Activated naive CD4-positive, alpha-beta T cell (primary cell): Measurements from ENCODE around the gene SLC9A7.

Experiments
- DNase-seq, 4 experiments: peaks; one replicate each; lab custom pipeline; 2025; lab: John Stamatoyannopoulos, UW

The SLC9A7 gene

GRCh38 chrX:46647251-46647650 lies 111.7 kb downstream of the SLC9A7 start:
- no peak for DNase-seq

- no peak for DNase-seq
Measured at GRCh38 chrX:46645614-46646013, 113.3 kb downstream of the SLC9A7 start.

- no peak for DNase-seq
Measured at GRCh38 chrX:46643636-46644035, 115.3 kb downstream of the SLC9A7 start.

- DNase-seq: no peak
Measured at GRCh38 chrX:46642145-46642544, 116.8 kb downstream of the SLC9A7 start.

- DNase-seq: no peak
Measured at GRCh38 chrX:46637938-46638337, 121.0 kb downstream of the SLC9A7 start.

- no peak for DNase-seq
Measured at GRCh38 chrX:46636223-46636622, 122.7 kb downstream of the SLC9A7 start.

GRCh38 chrX:46635186-46635585 lies 123.7 kb downstream of the SLC9A7 start:
- DNase-seq: no peak

DNA sequence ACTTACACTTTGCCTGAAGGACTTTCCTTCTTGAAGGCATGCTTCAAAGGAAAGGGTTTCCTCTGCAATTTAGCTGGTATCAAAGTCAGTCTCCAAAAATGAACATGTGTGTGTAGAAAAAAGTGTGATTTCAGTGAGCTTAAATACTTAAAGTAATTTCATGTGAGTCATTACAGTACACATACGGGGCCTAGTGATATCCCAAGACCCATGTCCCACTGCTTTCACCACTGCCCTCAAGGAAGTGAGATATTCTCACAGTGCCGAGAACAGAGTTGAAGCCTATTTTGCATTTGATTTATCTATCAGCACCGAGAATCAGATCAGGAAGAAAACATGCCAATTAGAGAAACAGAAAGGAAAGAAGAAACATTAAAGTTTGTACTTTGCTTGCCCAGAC lies 124.3 kb downstream of the SLC9A7 start:
- DNase-seq: no peak

- DNase-seq: no peak
Measured at GRCh38 chrX:46630141-46630540, 128.8 kb downstream of the SLC9A7 start.

DNA sequence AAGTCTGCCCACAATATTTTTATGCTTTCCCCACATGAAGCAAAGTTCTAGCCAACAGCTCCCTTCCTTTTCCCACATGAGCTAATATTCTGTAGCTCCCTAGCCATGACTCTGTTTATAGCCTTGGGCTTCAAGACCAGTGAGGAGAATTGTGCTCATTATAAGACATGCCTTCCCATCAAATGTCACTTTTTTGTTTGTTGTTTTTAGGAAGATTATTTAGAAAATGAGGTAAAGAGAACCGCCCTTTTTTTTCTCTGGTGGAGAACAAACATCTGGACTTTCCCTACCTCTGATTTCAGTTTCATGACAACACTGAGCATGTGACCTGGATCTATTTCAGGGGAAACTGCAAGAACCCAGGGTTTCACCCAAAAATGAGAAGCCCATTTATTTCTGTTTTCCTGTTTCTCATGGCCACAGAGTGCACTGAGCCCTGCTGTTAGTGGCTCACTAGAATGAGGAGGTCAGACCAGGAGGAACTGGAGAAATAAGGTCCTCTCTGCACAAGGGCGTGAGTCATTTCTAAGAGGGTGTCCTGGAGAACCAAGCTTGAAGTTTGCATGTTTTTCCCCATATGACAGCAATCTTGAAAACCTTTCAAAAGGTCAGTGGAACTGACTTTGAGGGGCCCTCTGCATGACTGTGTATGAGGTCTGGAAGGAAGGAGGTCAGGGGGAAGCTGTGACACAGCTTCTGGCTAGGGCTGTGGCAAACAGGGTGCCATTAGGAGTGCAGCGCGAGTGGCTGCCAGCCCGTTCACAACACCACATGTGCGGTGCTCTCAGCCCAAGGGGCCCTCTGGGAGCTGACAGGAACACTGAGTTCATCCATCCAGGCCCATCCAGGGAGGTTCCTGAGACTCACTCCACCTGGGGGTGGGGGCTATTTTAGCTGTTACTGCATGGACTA lies 130.2 kb downstream of the SLC9A7 start:
- no peak for DNase-seq

DNA sequence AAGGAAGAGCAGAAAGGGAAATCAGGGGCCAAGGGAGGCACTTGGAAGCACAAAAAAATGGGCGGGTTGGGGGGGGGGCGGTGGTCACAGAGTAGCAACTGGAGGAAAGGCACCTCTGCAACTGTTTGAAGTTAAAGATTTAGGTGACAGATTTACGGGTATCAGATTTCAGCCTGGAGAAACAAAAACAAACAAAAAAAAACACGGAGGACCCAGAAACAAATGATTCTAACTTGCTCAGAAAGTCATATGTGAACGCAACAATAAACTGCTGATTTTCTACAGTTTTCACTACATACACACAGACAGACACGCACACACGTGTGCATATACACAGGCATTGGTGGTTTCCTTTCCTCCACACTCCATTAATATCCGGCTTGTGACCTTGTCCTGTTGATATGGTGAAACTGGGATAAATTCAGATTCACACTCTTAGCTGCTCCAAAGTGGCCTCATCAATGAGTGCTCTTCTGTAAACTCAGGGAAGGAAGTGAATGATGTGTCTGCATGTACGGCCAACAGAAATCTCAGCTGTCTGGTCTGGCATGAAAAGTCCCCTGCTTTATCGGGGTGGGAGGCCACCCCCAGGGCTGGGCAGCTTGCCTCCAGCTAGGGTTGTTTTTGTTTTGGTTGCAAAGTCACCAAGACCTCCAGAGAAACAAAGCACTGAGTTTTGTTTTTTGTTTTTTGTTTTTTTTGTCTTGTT lies 131.1 kb downstream of the SLC9A7 start:
- DNase-seq: no peak

DNA sequence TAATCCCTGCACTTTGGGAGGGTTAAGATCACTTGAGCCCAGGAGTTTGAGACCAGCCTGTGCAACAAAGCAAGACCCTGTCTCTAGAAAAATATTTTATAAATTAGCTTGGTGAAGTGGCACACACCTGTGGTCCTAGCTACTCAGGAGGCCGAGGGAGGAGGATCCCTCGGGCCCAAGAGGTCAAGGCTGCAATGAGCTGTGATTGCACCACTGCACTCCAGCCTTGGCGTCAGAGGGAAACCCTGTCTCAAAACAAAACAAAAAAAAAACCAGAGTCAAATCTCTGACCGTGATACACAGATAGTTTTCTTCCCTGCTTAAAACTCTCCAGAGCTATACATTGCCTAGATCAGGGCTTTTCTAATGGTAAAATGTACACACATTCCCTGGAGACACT lies 131.9 kb downstream of the SLC9A7 start:
- no peak for DNase-seq

DNA sequence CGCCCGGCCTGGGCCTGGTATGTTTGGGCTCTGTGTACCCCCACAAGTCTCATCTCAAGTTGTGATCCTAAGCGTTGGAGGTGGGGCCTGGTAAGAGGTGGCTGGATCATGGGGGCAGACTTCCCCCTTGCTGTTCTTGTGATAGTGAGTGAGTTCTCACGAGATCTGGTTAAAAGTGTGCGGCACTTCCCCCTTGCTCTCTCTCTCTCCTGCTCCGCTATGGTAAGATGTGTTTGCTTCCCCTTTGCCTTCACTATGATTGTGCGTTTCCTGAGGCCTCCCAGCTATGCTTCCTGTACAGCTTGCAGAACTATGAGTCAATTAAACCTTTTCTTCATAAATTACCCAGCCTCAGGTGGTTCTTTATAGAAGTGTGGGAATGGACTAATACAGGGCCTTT lies 132.4 kb downstream of the SLC9A7 start:
- no peak for DNase-seq

DNA sequence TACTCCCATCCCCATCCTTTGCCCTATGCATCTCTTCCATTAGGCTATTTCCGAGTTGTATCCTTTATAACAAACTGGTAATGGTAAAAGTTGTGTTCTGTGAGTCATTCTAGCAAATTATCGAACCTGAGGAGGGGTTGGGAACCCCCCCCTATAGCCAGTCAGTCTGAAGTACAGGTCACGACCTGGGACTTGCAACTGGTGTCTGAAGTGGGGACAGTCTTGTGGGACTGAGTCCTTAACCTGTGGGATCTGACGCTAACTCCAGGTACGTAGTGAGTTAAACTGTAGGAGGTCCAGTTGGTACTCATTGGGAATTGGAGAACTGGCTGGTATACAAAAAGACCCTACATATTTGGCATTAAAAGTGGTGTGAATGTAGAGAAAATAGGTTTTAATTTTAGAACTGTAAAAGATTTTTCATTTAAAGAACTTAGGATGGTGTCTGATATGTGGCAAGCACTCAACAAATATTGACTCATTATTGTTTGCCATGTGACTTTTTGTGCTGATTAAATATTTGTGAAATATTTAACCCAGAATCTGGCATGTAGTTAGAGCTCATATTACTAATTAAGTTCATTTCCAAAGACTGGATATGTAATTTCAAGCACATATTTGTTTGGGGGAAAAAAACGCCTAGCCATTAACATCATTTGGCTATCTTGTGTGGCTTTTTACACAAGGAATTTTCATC lies 134.7 kb downstream of the SLC9A7 start:
- no peak for DNase-seq

DNA sequence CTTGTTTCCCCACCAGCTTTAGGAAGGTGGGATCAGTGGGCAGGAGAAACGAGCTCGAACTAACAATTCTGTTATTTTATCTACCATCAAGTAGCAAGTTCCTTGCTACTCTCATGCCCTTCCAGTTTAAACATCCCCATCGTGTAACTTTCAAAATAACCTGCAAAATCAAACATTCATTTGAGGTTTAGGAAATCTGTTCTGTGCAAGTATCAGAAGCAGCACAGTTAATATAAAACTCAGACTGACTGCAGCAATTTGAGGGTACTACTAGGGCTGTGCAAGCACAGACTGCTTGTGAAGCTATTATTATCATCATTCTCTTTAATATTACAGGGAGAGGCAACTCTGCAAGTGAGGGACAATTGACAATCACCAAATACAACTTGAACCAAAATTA lies 137.3 kb downstream of the SLC9A7 start:
- DNase-seq: no peak

GRCh38 chrX:46620505-46620904 lies 138.4 kb downstream of the SLC9A7 start:
- no peak for DNase-seq

DNA sequence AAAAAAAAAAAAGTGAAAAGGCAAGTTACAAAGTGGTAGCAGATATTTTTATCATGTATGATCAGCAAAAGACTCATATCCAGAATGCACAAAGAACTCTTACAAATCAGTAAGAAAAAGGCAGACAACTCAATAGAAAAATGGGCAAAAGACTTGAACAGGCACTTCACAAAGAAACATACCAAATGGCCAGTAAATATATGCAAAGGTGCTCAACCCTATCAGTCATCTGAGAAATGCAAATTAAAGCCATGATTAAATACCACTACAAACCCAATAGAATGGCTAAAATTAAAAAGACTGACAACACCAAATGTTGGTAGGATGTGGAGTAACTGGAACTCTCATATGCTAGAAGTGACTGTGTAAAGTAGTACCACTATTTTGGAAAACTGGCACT lies 140.0 kb downstream of the SLC9A7 start:
- no peak for DNase-seq

GRCh38 chrX:46617906-46618305 lies 141.0 kb downstream of the SLC9A7 start:
- DNase-seq: no peak

- DNase-seq: no peak
Measured at GRCh38 chrX:46611658-46612362, 147.1 kb downstream of the SLC9A7 start.

DNA sequence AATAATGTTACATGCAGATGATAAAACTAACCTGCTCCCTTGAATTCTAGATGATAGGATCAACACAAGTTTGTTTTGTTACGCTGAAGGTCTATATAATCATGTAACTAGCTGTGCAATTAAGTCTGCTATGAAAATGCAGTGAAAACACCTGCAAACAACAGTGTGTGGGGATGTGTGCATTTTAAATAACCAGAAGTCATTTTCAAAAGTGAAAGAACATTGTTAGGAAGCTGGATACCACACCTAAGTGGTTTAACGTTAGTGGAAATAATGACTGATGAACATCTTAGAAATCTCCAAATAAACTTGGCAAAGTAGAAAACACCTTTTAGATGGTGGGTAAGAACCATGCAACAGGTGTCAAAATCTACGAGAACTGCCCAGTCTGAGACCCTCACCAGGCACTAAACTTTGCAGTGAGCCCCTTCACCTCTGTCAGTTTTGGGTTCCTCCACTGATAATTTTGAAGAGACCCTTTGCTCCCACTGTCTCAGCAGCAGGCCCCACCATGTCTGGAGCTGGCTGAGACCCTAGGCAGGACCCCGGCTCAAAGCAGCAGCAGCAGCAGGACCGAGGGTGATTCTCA lies 148.8 kb downstream of the SLC9A7 start:
- DNase-seq: no peak

- DNase-seq: no peak
Measured at GRCh38 chrX:46607916-46608315, 151.0 kb downstream of the SLC9A7 start.
